MM.1S (cell line): ENCODE measurements around the gene ARVCF.

Experiments
- DNase-seq: peaks from one replicate; pipeline ENCODE4 v3.0.0-alpha.2; 2015
- H2AFZ ChIP-seq: fragments of 300-600 bp; sonication (generic); 2 replicates; pipeline ENCODE4 v1.6.0; 2016; ENCODE audit warnings: antibody characterized with exemption, low read length
- H3F3A ChIP-seq: fragments of 300-600 bp; sonication (generic); 2 replicates; pipeline ENCODE4 v1.6.1; 2016; ENCODE audit warnings: mild to moderate bottlenecking, antibody characterized with exemption, low read length, moderate library complexity, mixed read lengths; ENCODE audit not compliant: insufficient read depth
- H3K27ac ChIP-seq: fragments of 300-600 bp; sonication (generic); 2 replicates; pipeline ENCODE4 v1.5.1; 2016; ENCODE audit warnings: mild to moderate bottlenecking, low read length
- H3K27me3 ChIP-seq: fragments of 300-600 bp; sonication (generic); replicated peaks from 2 replicates; pipeline ENCODE4 v1.6.0; 2016; ENCODE audit warnings: low read length; ENCODE audit not compliant: insufficient read depth
- H3K36me3 ChIP-seq: fragments of 300-600 bp; sonication (generic); replicated peaks from 2 replicates; pipeline ENCODE4 v1.6.1; 2016; ENCODE audit warnings: mild to moderate bottlenecking, low read length, mixed read lengths; ENCODE audit not compliant: insufficient read depth
- H3K4me1 ChIP-seq: fragments of 300-600 bp; sonication (generic); 2 replicates; pipeline ENCODE4 v1.6.1; 2016; ENCODE audit warnings: low read length, mixed read lengths
- H3K4me2 ChIP-seq: fragments of 300-600 bp; sonication (generic); 2 replicates; pipeline ENCODE4 v1.6.0; 2016; ENCODE audit warnings: low read depth, low read length
- H3K4me3 ChIP-seq: fragments of 300-600 bp; sonication (generic); 2 replicates; pipeline ENCODE4 v1.5.1; 2016; ENCODE audit warnings: low read length, mixed read lengths
- H3K79me2 ChIP-seq: fragments of 300-600 bp; sonication (generic); 2 replicates; pipeline ENCODE4 v1.6.1; 2016; ENCODE audit warnings: mixed run types, low read length, mixed read lengths
- H3K9ac ChIP-seq: fragments of 300-600 bp; sonication (generic); 2 replicates; pipeline ENCODE4 v1.6.1; 2016; ENCODE audit warnings: low read length, mixed read lengths
- H3K9me2 ChIP-seq: fragments of 300-600 bp; sonication (generic); replicated peaks from 2 replicates; pipeline ENCODE4 v1.6.1; 2016; ENCODE audit warnings: mild to moderate bottlenecking, low read length, mixed read lengths; ENCODE audit not compliant: insufficient read depth
- H3K9me3 ChIP-seq: fragments of 300-600 bp; sonication (generic); replicated peaks from 2 replicates; pipeline ENCODE4 v1.6.1; 2016; ENCODE audit warnings: mild to moderate bottlenecking, low read length, mixed read lengths; ENCODE audit not compliant: insufficient read depth
- H4K20me1 ChIP-seq: fragments of 300-600 bp; sonication (generic); 2 replicates; pipeline ENCODE4 v1.6.1; 2016; ENCODE audit warnings: mild to moderate bottlenecking, low read length, moderate library complexity, mixed read lengths; ENCODE audit not compliant: insufficient read depth
- CTCF ChIP-seq: fragments of 300-600 bp; sonication (generic); IDR thresholded peaks from 2 replicates; pipeline ENCODE4 v1.5.1; 2016; ENCODE audit warnings: antibody characterized with exemption, low read length, mixed read lengths
- EZH2 ChIP-seq: fragments of 300-600 bp; sonication (generic); optimal IDR thresholded peaks from 2 replicates; pipeline ENCODE3; 2017; ENCODE audit warnings: low read depth, mild to moderate bottlenecking, antibody characterized with exemption, low read length, mixed read lengths
- EZH2phosphoT487 ChIP-seq: fragments of 300-600 bp; sonication (generic); IDR thresholded peaks from 2 replicates; pipeline ENCODE4 v1.6.1; 2018; ENCODE audit warnings: antibody characterized with exemption, low read length

The ARVCF gene

GRCh38 chr22:19978748-19979147 lies 37.9 kb downstream of the ARVCF start:
- no peak overlapping the region for H3K4me3 ChIP-seq
- no peak overlapping the region for H2AFZ ChIP-seq
- H3K9ac ChIP-seq: no peak overlapping the region
- no peaks in the 10 kb centered on the region for H3K9me3 ChIP-seq
- no peaks in the 10 kb centered on the region for H3K79me2 ChIP-seq
- TF ChIP-seq EZH2phosphoT487 (no peak), CTCF (no peak), EZH2 (no peak)
- no peaks in the 10 kb centered on the region for H4K20me1 ChIP-seq
- no peaks in the 10 kb centered on the region for H3K9me2 ChIP-seq
- H3F3A ChIP-seq: no peaks in the 10 kb centered on the region
- no peaks in the 10 kb centered on the region for H3K36me3 ChIP-seq
- peaks cover 5% of the 10 kb centered on the region; the same call in 1 of the 2 replicates for H3K4me1 ChIP-seq
- peaks cover 44% of the 10 kb centered on the region for H3K27me3 ChIP-seq
- DNase-seq: no peak
- no peak overlapping the region for H3K4me2 ChIP-seq
- H3K27ac ChIP-seq: no peak overlapping the region

- Histone ChIP-seq H3K4me1 (no peaks in the 10 kb centered on the region), H3K4me2 (no peak overlapping the region), H3K27ac (no peak overlapping the region), H3K27me3 (peaks cover 44% of the 10 kb centered on the region), H3K79me2 (no peaks in the 10 kb centered on the region), H2AFZ (no peak overlapping the region), H3K9me3 (no peaks in the 10 kb centered on the region), H3F3A (no peaks in the 10 kb centered on the region), H3K9me2 (no peaks in the 10 kb centered on the region), H3K4me3 (no peak overlapping the region), H3K36me3 (no peaks in the 10 kb centered on the region), H3K9ac (no peak overlapping the region), H4K20me1 (no peaks in the 10 kb centered on the region)
- TF ChIP-seq CTCF (no peak), EZH2 (no peak), EZH2phosphoT487 (no peak)
- no peak for DNase-seq
Observed at GRCh38 chr22:19977296-19978243, 39.1 kb downstream of the ARVCF start.

- Histone ChIP-seq H3K9me2 (no peaks in the 10 kb centered on the region), H3K36me3 (no peaks in the 10 kb centered on the region), H2AFZ (no peak overlapping the region), H3K27me3 (peaks cover 44% of the 10 kb centered on the region), H3K79me2 (no peaks in the 10 kb centered on the region), H4K20me1 (no peaks in the 10 kb centered on the region), H3K9me3 (no peaks in the 10 kb centered on the region), H3K4me3 (no peak overlapping the region), H3K27ac (no peak overlapping the region), H3K4me1 (no peaks in the 10 kb centered on the region), H3F3A (no peaks in the 10 kb centered on the region), H3K4me2 (no peak overlapping the region), H3K9ac (no peak overlapping the region)
- no peak for DNase-seq
- TF ChIP-seq CTCF: no peak
- no peak for TF ChIP-seq EZH2phosphoT487
- no peak for TF ChIP-seq EZH2
Observed at GRCh38 chr22:19976671-19977070, 40.0 kb downstream of the ARVCF start.
